Adipose tissue (tissue), 3 donors: ENCODE data around the gene LRRC25. TPM values are rescaled to one million over a fixed set of nuclear protein-coding genes. Genes with fewer than 3 reads are reported as not detected.
"Not testable (repeated sequence)": the region's sequence is repeated elsewhere in the genome, so short reads cannot be mapped to it uniquely, and the experiment has no call there.

Experiments used
- H3K27ac ChIP-seq: one replicate; pipeline ENCODE4 v1.5.1; 2013; ENCODE audit warnings: low read depth, low read length
- WGBS, 3 donors: extraction: QIAGEN DNeasy Blood & Tissue Kit; methylation state at CpG; one replicate each; pipeline ENCODE4 v1.1.7; 2013; 5-methylcytosine and 5-hydroxymethylcytosine counted together
- polyA plus RNA-seq, 3 donors: library from polyadenylated mRNA; stranded (reverse); fragments of 200-250 nt; gene quantifications; one replicate each; pipeline ENCODE4 v1.2.3, GENCODE V29; 2013
- donor health status: healthy with polysubstance abuse.
- donor health status: Bipolar disorder and iron deficiency.
- donor health status: healthy.

LRRC25 gene
- polyA plus RNA-seq, 3 donors: 1.6 to 9.8 (median 7.1) TPM

- WGBS, 3 donors: 80 to 88% (median 82%) methylated on average over 2 of the region's 2 CpGs
- H3K27ac ChIP-seq: no peak overlapping the region
Measured at GRCh38 chr19:18366021-18366435, 31.4 kb downstream of the LRRC25 start.

DNA sequence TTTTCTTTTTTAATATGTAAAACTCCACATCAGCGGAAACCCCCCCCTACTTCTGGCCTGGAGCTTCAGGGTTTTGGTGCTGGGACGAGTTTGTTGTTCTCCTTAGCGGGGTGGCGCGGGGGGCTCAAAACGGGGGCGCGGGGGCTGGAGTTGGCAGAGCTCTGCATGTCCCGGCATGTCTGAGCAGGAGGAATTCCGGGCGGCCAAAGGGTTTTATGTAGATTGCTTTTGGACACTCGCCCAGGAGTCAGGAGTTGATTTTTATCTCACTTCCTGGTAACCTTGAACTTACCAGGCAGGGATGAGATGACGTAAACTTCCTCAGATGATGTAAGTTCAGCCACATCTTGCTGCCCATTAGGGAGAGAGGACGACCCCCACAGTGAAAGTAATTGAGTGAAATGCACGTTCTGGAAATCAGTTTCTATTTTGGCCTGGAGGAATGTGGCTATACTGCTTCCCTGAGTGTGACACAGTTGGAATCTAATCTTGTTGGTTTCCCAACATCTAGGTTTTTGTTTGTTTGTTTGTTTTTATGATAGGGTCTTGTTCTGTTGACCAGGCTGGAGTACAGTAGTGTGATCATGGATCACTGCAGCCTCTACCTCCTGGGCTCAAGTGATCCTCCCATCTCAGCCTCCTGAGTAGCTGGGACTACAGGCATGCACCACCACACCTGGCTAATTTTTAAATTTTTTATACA lies 32.4 kb downstream of the LRRC25 start:
- no peak overlapping the region for H3K27ac ChIP-seq
- 7 to 12% (median 8%) methylated on average over 15 of the region's 15 CpGs for WGBS, 3 donors

- 50 to 58% (median 54%) methylated on average over 11 of the region's 11 CpGs for WGBS, 3 donors
- H3K27ac ChIP-seq: not testable (repeated sequence)
Measured at GRCh38 chr19:18364277-18364825, 33.1 kb downstream of the LRRC25 start.

DNA sequence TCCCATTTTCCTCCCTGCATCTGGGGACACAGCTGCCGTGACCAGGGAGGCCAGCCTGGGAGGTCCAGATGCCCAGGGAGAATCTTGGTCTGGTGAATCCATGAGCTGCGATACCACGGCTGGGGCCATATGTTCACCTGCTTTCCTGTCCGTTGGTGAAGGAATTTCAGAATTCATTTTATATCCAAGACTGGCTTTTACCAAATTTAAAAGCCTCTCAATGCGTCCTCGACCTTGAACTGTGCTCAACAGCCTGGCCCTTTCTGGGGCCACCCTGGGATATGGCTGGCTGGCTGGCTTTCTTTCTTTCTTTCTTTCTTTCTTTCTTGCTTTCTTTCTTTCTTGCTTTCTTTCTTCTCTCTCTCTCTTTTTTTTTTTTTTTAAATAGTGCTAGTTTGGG lies 33.6 kb downstream of the LRRC25 start:
- WGBS, 3 donors: 74 to 87% (median 76%) methylated on average over 6 of the region's 6 CpGs
- H3K27ac ChIP-seq: no peak overlapping the region

DNA sequence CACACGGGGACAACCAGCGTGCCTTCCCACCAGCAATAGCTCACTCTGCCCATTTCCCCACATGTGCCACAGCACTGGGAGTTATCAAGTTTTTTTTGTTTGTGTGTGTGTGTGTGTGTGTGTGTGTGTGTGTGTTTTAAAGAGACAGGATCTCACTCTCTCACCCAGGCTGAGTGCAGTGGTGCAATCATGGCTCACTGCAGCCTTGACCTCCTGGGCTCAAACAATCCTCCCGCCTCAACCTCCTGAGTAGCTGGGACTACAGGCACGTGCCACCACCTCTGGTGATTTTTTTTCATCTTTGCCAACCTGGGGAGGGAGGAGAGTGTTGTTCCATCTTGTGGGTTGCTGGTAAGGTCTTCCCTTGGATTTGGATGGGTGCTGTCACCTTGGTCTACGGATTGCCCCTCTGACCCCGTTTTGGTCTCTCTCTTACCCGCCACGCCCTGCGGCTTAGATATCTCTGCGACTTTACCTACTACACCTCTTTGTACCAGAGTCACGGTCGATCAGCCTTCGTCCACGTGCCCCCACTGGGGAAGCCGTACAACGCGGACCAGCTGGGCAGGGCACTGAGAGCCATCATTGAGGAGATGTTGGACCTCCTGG lies 34.4 kb downstream of the LRRC25 start:
- WGBS, 3 donors: 91 to 93% (median 92%) methylated on average over 17 of the region's 17 CpGs

GRCh38 chr19:18361646-18362045 lies 35.8 kb downstream of the LRRC25 start:
- WGBS, 3 donors: 90 to 96% (median 93%) methylated on average over 8 of the region's 8 CpGs
- no peak overlapping the region for H3K27ac ChIP-seq

More for the DNA sequence above, 34.4 kb downstream of the LRRC25 start:
- no peak overlapping the region for H3K27ac ChIP-seq

GRCh38 chr19:18357041-18357440 lies 40.4 kb downstream of the LRRC25 start:
- WGBS, 3 donors: 81 to 97% (median 94%) methylated on average over 3 of the region's 3 CpGs
- H3K27ac ChIP-seq: no peak overlapping the region

GRCh38 chr19:18354743-18355142 lies 42.7 kb downstream of the LRRC25 start:
- 91 to 98% (median 97%) methylated on average over 7 of the region's 7 CpGs for WGBS, 3 donors
- H3K27ac ChIP-seq: not testable (repeated sequence)

GRCh38 chr19:18353378-18354005 lies 43.9 kb downstream of the LRRC25 start:
- no peak overlapping the region for H3K27ac ChIP-seq
- 89 to 94% (median 92%) methylated on average over 8 of the region's 8 CpGs for WGBS, 3 donors

DNA sequence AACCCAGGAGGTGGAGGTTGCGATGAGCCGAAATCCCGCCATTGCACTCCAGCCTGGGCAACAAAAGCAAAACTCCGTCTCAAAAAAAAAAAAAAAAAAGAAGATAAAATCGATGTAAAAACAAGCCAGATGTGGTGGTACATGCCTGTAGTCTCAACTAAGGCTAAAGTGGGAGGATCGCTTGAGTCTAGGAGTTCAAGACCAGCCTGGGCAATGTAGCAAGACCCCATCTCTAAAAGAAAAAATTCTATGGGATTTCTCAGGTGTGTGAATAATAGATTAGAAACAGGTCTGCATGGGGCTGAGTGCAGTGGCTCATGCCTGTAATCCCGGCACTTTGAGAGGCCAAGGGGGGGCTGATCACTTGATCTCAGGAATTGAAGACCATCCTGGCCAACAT lies 45.9 kb downstream of the LRRC25 start:
- 93 to 96% (median 93%) methylated on average over 6 to 7 of the region's 7 CpGs for WGBS, 3 donors
- H3K27ac ChIP-seq: no peak overlapping the region

DNA sequence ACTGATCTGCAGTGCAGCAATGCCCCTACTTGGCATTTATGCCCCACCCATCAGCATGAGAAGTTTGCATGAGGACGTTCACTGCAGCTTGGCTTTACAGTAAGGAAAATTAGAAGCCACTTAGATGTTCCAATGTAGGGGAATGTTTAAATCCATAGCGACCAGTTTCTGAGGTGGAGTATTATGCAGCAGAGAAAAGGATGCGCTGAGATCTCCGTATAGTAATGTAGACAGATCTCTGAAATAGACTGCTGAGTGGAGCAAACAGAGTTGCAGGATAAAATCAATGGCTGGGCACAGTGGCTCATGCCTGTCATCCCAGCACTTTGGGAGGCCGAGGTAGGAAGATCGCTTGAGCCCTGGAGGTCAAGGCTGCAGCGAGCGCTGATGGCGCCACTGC lies 46.9 kb downstream of the LRRC25 start:
- H3K27ac ChIP-seq: no peak overlapping the region
- 84 to 88% (median 88%) methylated on average over 9 of the region's 9 CpGs for WGBS, 3 donors

- 49 to 54% (median 50%) methylated on average over 12 of the region's 12 CpGs for WGBS, 3 donors
Measured at GRCh38 chr19:18349524-18350128, 47.8 kb downstream of the LRRC25 start.

DNA sequence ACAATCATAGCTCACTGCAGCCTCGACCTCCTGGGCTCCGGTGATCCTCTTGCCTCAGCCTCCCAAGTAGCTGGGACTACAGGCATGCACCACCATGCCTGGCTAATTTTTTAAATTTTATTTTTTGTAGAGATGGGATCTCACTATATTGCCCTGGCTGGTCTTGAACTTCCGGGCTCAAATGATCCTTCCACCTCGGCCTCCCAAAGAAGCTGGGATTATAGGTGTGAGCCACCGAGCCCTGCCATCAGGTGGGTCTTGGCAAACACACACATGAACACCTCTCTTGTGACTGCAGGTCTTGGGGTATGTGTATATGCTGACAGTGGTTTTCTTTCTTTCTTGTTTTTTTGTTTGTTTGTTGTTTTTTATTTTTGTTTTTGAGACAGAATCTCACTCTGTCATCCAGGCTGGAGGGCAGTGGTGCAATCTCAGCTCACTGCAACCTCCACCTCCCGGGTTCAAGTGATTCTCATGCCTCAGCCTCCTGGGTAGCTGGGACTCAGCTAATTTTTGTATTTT lies 48.5 kb downstream of the LRRC25 start:
- 90 to 91% (median 91%) methylated on average over 6 of the region's 6 CpGs for WGBS, 3 donors

More at GRCh38 chr19:18349524-18350128, 47.8 kb downstream of the LRRC25 start:
- no peak overlapping the region for H3K27ac ChIP-seq

GRCh38 chr19:18348171-18348570 lies 49.3 kb downstream of the LRRC25 start:
- WGBS, 3 donors: 87 to 94% (median 91%) methylated on average over 17 of the region's 17 CpGs
- no peak overlapping the region for H3K27ac ChIP-seq

More for the DNA sequence above, 48.5 kb downstream of the LRRC25 start:
- not testable (repeated sequence) for H3K27ac ChIP-seq

DNA sequence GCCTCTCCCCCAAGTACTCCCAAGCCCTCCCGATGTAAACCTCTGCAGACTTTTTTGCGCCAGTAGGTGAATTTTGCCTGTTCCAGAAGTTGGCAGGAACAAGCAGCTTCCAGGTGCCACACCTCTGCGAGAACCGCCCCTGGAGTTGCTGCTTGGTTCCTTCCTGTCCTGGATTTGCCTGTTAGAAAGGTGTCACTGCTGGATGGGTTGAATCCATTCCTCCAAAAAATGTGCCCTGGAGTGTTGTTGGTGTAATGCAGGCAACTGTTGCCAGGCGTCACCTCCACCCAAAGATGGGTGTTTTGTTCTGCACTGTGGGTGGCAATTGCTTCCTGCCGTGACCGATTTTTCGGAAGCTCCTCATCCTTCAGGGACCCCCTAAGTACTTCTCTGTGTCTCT lies 51.3 kb downstream of the LRRC25 start:
- WGBS, 3 donors: 67 to 72% (median 71%) methylated on average over 8 of the region's 8 CpGs
- no peak overlapping the region for H3K27ac ChIP-seq

GRCh38 chr19:18345296-18345695 lies 52.1 kb downstream of the LRRC25 start:
- WGBS, 3 donors: 97 to 98% (median 97%) methylated on average over 6 of the region's 6 CpGs
- no peak overlapping the region for H3K27ac ChIP-seq

DNA sequence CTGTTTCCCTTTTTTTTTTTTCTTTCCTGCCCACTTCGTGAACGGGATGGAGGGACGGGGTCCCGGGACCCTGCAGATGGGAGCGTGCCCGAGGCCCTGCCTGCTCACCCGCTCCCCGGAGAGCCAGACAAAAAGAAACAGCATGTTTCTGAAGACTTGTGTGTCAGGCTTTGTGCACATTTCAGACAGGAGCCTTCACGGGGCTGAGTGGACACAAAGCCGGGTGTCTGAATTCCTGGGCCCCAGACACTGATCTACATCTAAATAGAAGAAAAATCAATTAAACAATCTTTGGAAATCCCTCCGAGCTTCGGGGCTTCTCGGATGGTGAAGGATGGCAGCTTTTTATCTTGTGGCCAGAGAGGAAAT lies 52.9 kb downstream of the LRRC25 start:
- whole genome bisulfite sequencing, 3 donors: 66 to 71% (median 69%) methylated on average over 13 of the region's 13 CpGs
- no peak overlapping the region for H3K27ac ChIP-seq

GRCh38 chr19:18342090-18342632 lies 55.3 kb downstream of the LRRC25 start:
- WGBS, 3 donors: 68 to 78% (median 75%) methylated on average over 8 of the region's 8 CpGs
- H3K27ac ChIP-seq: no peak overlapping the region
